Measurements from ENCODE around the gene RAB10. TPM values are rescaled to one million over a fixed set of nuclear protein-coding genes. Genes with fewer than 3 reads are reported as not detected.

RAB10 gene
- total and polyA plus RNA-seq, 2 of the 13 experiments (the other 11 are each of a cell fraction or from before 2014, with no cell fraction given) = 48.2 to 120 TPM

GRCh38 chr2:26039603-26040323 lies 5.9 kb downstream of the RAB10 start:
- ATAC-seq (no peak), DNase-seq (ENCODE audit: low spot score) (no peak), FAIRE-seq (no peak)
- no peaks in the 10 kb centered on the region for H3K9me3 ChIP-seq (ENCODE audit: low read length)
- H4K20me1 ChIP-seq (ENCODE audit: insufficient read depth, low read length) = peaks cover 81% of the 10 kb centered on the region
- peak overlapping the region; percentile 33; the same call in 1 of the 2 replicates for H3K4me2 ChIP-seq (ENCODE audit: low read depth, low read length)
- TF ChIP-seq ZNF121 (CRISPR knock-in tag; IDR thresholded peaks at IDR 0.05) (peak; percentile 78), HMG20B (CRISPR knock-in tag; conservative IDR thresholded peaks at IDR 0.05) (no peak), ZNF83 (CRISPR knock-in tag; IDR thresholded peaks at IDR 0.05; ENCODE audit: borderline replicate concordance) (no peak), CEBPB (IDR thresholded peaks at IDR 0.05; ENCODE audit: borderline replicate concordance, low read depth, low read length) (0 out of 2 replicates have a peak, but pooled peaks have one; percentile 16)
- in situ Hi-C loops (cut with HindIII; ENCODE audit: extremely low pct_ligation_motif_present, low pct_unique_long_range_greater_than_20kb) = no loop called here
- POLR2A ChIA-PET = interaction anchor here (1.0 kb wide), 1 partner anchor 161 kb away, joined by 3 read pairs; the partner anchor contains the start of gene ASXL2
- intact Hi-C loops (cut with micrococcal nuclease; ENCODE audit: unreplicated experiment) = no loop called here
- peak overlapping the region; percentile 27 for H3K27ac ChIP-seq (ENCODE audit: extremely low read length, insufficient read depth, low read length)
- H3K27me3 ChIP-seq (ENCODE audit: control insufficient read depth in 1 of 2, insufficient read depth in 2 of 2, low read length in 2 of 2) = peaks cover 0 to 2% of the 10 kb centered on the region in 2 experiments; a peak in 1 of 5 replicates
- peaks cover 8 to 38% of the 10 kb centered on the region in 2 experiments for H3K36me3 ChIP-seq (replicated peaks in 1 of 2; ENCODE audit: control insufficient read depth in 1 of 2, insufficient read depth in 2 of 2, low read length in 2 of 2)
- H3K4me1 ChIP-seq (ENCODE audit: insufficient read depth, low read length) = peaks cover 85% of the 10 kb centered on the region
- 86% methylated on average over 9 of the region's 9 CpGs for WGBS (ENCODE audit: low lambda C conversion rate)
- no peak overlapping the region for H3K9ac ChIP-seq (ENCODE audit: insufficient read depth, low read depth, low read length)
- BruUV-seq (replicated peaks) = no TSS peak
- H3K79me2 ChIP-seq (ENCODE audit: insufficient read depth, low read length) = peaks cover 100% of the 10 kb centered on the region
- H3K4me3 ChIP-seq (replicated peaks in 1 of 3; ENCODE audit: insufficient read depth in 1 of 3, low read depth in 2 of 3, low read length in 3 of 3) = no peak overlapping the region
- H2AFZ ChIP-seq (ENCODE audit: low read length) = no peak overlapping the region
- CTCF ChIA-PET (ENCODE audit: low intra/inter-chr PET ratio, low total read pairs) = no interaction called here

DNA sequence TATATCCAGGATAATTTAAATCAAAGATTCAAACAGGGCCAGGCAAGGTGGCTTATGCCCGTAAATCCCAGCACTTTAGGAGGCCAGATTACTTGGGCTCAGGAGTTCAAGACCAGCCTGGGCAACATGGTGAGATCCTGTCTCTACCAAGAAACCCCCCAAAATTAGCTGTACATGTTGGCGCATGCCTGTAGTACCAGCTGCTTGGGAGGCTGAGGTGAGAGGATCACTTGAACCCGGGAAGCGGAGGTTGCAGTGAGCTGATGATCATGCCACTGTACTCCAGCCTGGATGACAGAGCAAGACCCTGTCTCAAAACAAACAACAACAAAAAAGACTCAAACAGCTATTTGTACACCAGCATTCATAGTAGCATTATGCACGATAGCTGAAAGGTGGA lies 9.2 kb downstream of the RAB10 start:
- H4K20me1 ChIP-seq (ENCODE audit: insufficient read depth, low read length) = peaks cover 75% of the 10 kb centered on the region

More for the DNA sequence above, 9.2 kb downstream of the RAB10 start:
- Histone ChIP-seq H3K36me3 (replicated peaks in 1 of 2; ENCODE audit: control insufficient read depth in 1 of 2, insufficient read depth in 2 of 2, low read length in 2 of 2) (peaks cover 7 to 34% of the 10 kb centered on the region in 2 experiments), H2AFZ (ENCODE audit: low read length) (no peak overlapping the region), H3K27ac (ENCODE audit: extremely low read length, insufficient read depth, low read length) (no peak overlapping the region), H3K27me3 (ENCODE audit: control insufficient read depth in 1 of 2, insufficient read depth in 2 of 2, low read length in 2 of 2) (no peaks in the 10 kb centered on the region), H3K9me3 (ENCODE audit: low read length) (no peaks in the 10 kb centered on the region), H3K4me2 (ENCODE audit: low read depth, low read length) (peak overlapping the region; percentile 52; the same call in 1 of the 2 replicates), H3K4me1 (ENCODE audit: insufficient read depth, low read length) (peaks cover 75% of the 10 kb centered on the region), H3K79me2 (ENCODE audit: insufficient read depth, low read length) (peaks cover 97% of the 10 kb centered on the region), H3K9ac (ENCODE audit: insufficient read depth, low read depth, low read length) (no peak overlapping the region), H3K4me3 (replicated peaks in 1 of 3; ENCODE audit: insufficient read depth in 1 of 3, low read depth in 2 of 3, low read length in 3 of 3) (no peak overlapping the region)
- ATAC-seq = no peak
- in situ Hi-C loops (cut with HindIII; ENCODE audit: extremely low pct_ligation_motif_present, low pct_unique_long_range_greater_than_20kb) = no loop called here
- no peak for DNase-seq (ENCODE audit: low spot score)
- POLR2A ChIA-PET = interaction anchor here (0.8 kb wide), 1 partner anchor 9 kb away, joined by 4 read pairs; the partner anchor contains the start of gene RAB10
- CTCF ChIA-PET (ENCODE audit: low intra/inter-chr PET ratio, low total read pairs) = no interaction called here
- TF ChIP-seq ZMYM3 (CRISPR knock-in tag; IDR thresholded peaks at IDR 0.05) = peak; percentile 50; the same call in 1 of the 2 replicates
- no peak for TF ChIP-seq ZNF782 (CRISPR knock-in tag; IDR thresholded peaks at IDR 0.05; ENCODE audit: borderline replicate concordance)
- TF ChIP-seq, protein P1, sequence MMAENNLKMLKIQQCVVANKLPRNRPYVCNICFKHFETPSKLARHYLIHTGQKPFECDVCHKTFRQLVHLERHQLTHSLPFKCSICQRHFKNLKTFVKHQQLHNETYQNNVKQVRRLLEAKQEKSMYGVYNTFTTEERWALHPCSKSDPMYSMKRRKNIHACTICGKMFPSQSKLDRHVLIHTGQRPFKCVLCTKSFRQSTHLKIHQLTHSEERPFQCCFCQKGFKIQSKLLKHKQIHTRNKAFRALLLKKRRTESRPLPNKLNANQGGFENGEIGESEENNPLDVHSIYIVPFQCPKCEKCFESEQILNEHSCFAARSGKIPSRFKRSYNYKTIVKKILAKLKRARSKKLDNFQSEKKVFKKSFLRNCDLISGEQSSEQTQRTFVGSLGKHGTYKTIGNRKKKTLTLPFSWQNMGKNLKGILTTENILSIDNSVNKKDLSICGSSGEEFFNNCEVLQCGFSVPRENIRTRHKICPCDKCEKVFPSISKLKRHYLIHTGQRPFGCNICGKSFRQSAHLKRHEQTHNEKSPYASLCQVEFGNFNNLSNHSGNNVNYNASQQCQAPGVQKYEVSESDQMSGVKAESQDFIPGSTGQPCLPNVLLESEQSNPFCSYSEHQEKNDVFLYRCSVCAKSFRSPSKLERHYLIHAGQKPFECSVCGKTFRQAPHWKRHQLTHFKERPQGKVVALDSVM (CRISPR knock-in tag; IDR thresholded peaks at IDR 0.05) = peak; percentile 63; the same call in 1 of the 2 replicates
- FAIRE-seq = no peak
- WGBS (ENCODE audit: low lambda C conversion rate) = 95% methylated on average over 5 of the region's 5 CpGs
- intact Hi-C loops (cut with micrococcal nuclease; ENCODE audit: unreplicated experiment) = no loop called here
- no TSS peak for BruUV-seq (replicated peaks)

Measured in HepG2 (cell line).